Choroid plexus epithelial cell (primary cell): ENCODE data around the gene RPS10.

Experiments
- DNase-seq: peaks from one replicate; pipeline ENCODE4 v3.0.0-alpha.2; 2010; ENCODE audit warnings: low read depth
- H3K4me3 ChIP-seq: 2 replicates; pipeline ENCODE4 v1.5.1; 2011; ENCODE audit warnings: low read depth, mild to moderate bottlenecking, control low read depth, low read length, moderate library complexity
- TF ChIP-seq, protein P1 (sequence below): conservative IDR thresholded peaks from 2 replicates; pipeline ENCODE4 v1.5.1; 2011; ENCODE audit warnings: low read depth, mild to moderate bottlenecking, control low read depth, inconsistent platforms, low read length, moderate library complexity

RPS10 gene

DNA sequence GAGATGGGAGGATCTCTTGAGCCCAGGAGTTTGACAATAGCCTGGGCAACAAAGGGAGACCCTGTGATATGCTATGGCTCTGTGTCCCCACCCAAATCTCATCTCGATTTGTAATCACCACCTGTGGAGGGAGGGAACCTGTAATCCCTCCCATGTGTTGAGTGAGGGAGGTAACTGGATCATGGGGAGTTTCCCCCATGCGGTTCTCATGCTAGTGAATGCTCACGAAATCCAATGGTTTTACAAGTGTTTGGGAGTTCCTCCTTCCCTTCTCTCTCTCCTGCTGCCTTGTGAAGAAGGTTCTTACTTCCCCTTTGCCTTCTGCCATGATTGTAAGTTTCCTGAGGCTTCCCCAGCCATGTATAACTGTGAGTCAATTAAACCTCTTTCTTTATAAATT is 36.8 kb downstream of the RPS10 start:
- TF ChIP-seq, protein P1, sequence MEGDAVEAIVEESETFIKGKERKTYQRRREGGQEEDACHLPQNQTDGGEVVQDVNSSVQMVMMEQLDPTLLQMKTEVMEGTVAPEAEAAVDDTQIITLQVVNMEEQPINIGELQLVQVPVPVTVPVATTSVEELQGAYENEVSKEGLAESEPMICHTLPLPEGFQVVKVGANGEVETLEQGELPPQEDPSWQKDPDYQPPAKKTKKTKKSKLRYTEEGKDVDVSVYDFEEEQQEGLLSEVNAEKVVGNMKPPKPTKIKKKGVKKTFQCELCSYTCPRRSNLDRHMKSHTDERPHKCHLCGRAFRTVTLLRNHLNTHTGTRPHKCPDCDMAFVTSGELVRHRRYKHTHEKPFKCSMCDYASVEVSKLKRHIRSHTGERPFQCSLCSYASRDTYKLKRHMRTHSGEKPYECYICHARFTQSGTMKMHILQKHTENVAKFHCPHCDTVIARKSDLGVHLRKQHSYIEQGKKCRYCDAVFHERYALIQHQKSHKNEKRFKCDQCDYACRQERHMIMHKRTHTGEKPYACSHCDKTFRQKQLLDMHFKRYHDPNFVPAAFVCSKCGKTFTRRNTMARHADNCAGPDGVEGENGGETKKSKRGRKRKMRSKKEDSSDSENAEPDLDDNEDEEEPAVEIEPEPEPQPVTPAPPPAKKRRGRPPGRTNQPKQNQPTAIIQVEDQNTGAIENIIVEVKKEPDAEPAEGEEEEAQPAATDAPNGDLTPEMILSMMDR, result no peak
- H3K4me3 ChIP-seq, result no peak overlapping the region
- no peak for DNase-seq

DNA sequence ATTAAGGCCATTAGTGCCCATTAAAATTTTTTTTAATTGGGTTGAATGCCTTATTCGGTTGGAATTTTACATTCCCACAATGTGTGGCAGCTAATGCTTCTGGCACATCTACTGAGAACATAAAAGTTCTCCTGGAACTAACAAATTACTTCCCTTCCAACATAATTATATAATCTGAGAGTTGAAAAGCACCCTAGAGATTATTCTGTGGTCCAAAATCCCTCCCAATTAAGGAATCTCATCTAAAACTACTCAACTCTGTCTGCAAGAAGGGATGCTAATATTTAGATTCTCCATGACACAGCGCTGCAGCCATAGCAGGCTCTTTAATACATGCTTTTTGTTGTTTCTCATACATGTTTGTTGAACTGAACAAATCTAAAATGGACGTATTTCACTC is 37.4 kb downstream of the RPS10 start:
- TF ChIP-seq, protein P1, result no peak
- no peak for DNase-seq
- no peak overlapping the region for H3K4me3 ChIP-seq

DNA sequence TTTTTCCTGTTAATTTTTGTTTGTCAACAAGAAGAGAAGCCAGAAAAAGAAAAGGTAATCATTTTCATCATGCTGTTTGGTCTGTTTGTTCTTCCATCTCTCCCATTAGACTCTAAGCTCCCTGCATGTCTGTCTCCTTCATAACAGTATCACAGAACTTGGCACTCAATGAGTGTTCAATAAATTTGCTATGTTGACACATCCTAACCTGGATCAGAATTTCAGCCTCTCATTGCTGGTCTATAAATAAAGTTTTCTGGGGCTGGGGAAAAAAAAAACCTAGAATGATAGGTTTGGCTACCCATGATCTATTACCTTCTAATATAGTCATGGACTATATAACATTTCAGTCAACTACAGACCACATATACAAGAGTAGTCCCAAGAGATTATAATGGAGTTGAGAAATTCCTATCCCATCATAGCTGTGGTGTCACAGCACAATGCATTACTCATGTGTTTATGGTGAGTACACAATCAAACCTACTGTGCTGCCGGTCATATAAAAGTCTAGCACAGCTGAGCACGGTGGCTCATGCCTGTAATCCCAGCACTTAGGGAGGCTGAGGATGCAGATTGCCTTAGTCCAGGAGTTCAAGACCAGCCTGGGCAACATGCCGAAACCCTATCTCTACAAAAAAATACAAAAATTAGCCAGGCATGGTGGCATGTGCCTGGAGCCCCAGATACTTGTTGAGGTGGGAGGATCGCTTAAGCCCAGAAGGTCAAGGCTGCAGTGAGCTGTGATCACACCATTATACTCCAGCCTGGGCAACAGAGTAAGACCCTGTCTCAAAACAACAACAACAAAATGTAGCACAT is 39.3 kb downstream of the RPS10 start:
- TF ChIP-seq, protein P1, result no peak
- DNase-seq, result peak; percentile 95
- H3K4me3 ChIP-seq, result no peak overlapping the region

DNA sequence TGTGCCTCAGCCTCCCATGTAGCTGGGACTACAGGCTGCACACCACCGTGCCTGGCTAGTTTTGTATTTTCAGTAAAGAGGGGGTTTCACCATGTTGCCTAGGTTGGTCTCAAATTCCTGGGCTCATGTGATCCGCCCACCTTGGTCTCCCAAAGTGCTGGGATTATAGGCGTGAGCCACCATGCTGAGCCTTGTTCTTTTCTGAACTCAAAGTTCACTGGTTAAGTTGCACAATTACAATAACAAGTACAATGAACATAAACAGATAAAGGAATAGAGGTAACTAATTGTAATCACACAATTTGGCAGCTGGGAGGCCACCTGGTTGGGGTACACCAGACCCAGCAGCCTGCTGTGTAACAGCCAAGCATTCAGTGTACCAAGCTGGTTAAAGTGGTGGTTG is 40.1 kb downstream of the RPS10 start:
- DNase-seq, result peak; percentile 48
- TF ChIP-seq, protein P1, result no peak
- no peak overlapping the region for H3K4me3 ChIP-seq

DNA sequence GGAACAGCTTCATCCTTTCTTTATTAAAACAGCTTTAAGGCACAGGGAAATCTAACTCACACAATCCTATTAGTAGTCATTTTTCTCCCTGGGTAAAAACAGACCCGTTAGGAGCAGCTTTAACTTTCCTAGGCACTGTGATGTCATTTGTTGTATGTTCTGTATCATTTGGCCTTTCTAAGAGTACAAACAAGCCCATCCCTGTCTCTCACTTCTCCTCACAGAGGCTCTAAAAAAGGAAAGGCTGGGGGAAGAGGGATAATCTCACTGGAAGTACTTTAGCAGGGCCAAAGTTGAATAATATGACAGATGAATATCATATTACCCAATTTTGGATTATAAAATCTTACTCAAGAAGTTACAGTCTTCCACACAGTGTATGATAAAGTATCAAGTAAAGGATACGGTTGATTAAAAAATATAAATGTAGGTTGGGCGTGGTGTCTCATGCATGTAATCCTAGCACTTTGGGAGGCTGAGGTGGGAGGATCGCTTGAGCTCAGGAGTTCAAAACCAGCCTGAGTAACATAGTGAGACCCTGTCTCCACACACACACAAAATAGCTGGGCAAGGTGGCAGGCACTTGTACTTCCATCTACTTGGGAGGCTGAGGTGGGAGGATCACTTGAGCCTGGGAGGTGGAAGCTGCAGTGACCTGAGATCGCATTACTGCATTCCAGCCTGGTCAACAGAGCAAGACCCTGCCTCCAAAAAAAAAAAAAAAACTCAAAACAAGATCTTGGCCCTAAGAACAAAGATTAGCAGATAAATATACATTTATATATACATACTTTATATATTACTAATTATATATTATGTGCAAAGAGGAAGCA is 41.3 kb downstream of the RPS10 start:
- no peak overlapping the region for H3K4me3 ChIP-seq
- DNase-seq, result no peak
- TF ChIP-seq, protein P1, result no peak

DNA sequence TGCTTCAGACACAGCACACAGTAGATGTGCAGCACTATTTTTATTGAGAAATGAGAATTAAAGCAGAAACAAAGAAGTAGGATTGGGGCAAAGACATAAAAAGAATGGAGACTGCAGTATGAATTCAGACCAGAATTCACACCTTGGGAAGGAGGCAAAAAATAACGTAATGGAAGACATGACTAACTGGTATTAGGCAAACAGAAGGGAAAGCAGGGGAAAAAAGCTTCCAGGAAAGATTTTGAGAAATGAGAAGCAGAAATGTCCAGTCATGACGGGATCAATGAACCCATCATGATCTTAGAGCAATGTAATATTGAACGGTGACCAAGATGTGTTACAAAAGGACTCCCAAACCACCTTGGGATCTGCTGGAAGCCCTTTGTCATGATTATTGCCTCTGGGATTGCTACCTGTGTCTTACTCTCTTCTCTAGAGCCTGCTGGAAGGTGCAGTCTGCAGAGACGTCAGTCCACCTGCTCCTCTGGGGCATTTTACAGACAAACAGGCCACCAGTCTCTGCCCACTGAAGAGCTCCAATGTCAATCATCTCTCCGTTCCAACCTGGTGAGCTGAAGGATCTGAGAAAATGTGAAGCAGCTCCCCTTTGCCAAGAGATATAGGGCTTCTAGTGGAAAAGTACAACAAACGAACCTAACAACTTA is 42.1 kb downstream of the RPS10 start:
- no peak overlapping the region for H3K4me3 ChIP-seq
- TF ChIP-seq, protein P1, result no peak
- no peak for DNase-seq
